Hair follicle dermal papilla cell (primary cell): ENCODE measurements around the gene USP48. TPM values are rescaled to one million over a fixed set of nuclear protein-coding genes. Genes with fewer than 3 reads are reported as not detected.

Experiments
- total RNA-seq: library from RNA; depleted of rRNA; stranded (reverse); fragments of >200 nt; gene quantifications from 2 replicates; pipeline ENCODE4 v1.2.3, GENCODE V29; 2012

USP48 gene
- 42.5 and 50.3 TPM in 2 replicates for total RNA-seq

GRCh38 chr1:21782868-21783678, at the start of gene USP48:
USP48 (minus strand) TSS chr1:21783149; CDS start chr1:21782957, 192 bp downstream.

GRCh38 chr1:21811875-21812305, 28.9 kb upstream of the USP48 start, which contains the start of gene LDLRAD2:
LDLRAD2 (plus strand) TSS chr1:21812265; CDS start chr1:21812452, 187 bp downstream.

GRCh38 chr1:21669258-21670058, 113.5 kb downstream of the USP48 start, which contains the start of gene RAP1GAP:
RAP1GAP (minus strand) TSS chr1:21669357; CDS start chr1:21620032, 49,325 bp downstream.

Other genes with a start within 250 kb of the USP48 start
- 0.16 and 0.24 TPM in 2 replicates for gene RAP1GAP, start 113.8 kb downstream of the USP48 start, total RNA-seq
- 0.16 TPM in 1 of 2 replicates, not detected in the other for gene LDLRAD2, start 29.1 kb upstream of the USP48 start, total RNA-seq
- 133 and 142 TPM in 2 replicates for gene HSPG2, start 154.2 kb upstream of the USP48 start, total RNA-seq
- gene CELA3B, start 193.9 kb upstream of the USP48 start, total RNA-seq: not detected in 2 replicates
- gene CELA3A, start 218.5 kb upstream of the USP48 start, total RNA-seq: not detected in 2 replicates